GM10847 (cell line): ENCODE measurements around the gene ASCL4.

Source experiments
- POLR2A ChIP-seq: IDR thresholded peaks from 2 replicates; pipeline ENCODE4 v1.6.1; 2011; ENCODE audit not compliant: insufficient read length; ENCODE audit errors: extremely low read depth

The ASCL4 gene

DNA sequence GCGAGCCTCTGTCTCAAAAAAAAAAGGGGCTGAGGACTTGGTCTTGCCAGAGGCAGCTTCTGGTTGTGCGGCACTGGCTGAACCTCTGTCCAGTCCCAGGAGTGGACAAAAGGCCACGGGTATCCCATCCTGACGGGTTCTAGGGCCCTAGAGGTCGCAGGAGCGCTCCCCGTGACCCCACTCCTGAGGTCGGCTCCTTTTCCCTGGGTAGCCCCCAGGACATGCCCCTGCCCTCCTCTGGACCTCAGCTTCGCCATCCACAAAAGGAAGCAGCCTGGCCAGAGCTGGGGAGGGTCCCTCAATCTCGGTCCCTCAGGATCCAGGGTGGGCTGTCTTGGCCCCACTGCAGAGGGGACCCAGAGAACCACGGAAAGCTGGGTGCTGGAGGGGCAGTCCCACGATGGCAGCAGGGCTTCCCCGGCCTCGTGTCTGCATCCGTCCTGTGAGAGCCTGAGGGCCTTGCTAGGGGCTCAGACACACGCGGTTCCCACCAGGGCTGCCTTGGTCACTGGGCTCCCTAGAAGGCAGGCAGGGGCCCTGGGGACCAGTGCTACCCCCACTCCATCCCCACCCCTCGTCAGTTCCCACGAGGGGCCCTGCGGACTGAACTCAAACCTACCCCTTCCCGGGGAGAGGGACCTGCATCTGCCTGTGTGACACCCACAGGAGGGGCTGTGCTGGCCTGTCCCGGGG lies 31.1 kb downstream of the ASCL4 start:
- TF ChIP-seq POLR2A: no peak

DNA sequence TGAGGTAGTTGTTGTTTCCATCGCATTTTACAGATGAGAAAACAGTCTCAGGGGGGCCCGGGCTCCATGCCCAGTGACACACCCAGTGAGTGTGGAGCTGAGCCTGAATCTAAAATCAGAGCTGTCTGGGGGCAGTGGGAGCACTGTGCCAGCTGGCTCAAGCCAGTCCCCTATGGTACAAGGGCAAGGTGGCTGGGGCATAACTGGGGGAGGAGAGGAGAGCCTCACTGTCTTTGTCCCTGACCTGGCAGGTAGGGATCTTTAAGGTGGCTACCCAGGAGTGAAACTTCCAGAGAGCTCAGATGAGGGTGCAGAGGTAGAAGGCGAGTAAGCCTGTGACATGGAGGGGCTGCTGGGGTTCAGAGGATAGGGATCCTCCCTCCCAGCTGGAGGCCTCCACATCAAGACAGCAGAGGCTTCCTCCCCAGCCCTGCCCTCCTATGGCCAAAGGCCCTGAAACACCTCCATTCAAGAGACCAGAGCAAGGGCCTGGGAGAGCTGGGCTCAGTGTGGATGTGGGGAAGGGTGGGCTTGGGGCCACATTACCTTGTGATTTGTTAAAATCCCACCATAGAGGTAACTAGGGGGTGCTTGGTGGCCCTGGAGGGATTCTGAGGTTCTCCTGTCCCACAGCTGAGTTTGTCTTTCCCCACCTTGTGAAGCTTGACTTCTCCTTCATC lies 33.1 kb downstream of the ASCL4 start:
- TF ChIP-seq POLR2A: no peak

DNA sequence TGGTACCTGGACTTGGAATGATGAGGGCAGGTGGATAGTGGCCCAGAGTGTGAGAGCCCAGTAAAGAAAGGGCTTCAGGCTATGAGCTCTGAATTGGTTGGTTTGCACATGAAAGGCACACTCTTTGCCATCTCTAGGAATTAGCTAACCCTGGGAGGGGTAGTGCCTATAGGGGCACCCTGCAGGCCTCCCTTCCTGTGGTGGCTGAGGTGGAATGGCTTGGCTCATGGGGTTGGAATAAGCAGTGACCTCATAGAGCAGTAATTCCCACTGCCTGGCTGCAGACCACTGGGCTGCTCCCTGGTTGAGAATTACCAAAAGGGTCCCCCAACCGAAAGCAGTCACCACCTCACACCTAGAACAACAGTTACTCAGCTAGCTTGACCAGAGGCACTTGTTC lies 42.7 kb downstream of the ASCL4 start:
- TF ChIP-seq POLR2A: no peak

DNA sequence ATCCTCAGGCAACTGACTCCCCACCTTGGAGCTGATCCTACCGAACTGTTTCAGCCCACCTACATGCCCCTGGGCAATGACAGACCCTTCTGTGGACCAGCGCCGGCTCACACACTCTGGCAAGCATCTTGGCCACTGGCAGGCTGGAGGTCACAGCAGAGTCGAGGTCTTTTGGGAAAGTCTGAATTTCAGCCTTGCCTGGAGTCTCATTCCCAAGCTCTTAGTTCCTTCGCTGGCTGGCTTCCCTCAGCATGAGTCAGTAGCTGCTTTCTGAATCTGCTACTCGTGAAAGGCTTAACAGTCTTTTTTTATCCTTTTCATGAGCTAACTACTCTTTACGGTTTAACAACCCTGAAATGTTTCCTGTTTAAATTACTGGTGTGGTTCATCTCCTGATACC lies 44.5 kb downstream of the ASCL4 start:
- TF ChIP-seq POLR2A: no peak

DNA sequence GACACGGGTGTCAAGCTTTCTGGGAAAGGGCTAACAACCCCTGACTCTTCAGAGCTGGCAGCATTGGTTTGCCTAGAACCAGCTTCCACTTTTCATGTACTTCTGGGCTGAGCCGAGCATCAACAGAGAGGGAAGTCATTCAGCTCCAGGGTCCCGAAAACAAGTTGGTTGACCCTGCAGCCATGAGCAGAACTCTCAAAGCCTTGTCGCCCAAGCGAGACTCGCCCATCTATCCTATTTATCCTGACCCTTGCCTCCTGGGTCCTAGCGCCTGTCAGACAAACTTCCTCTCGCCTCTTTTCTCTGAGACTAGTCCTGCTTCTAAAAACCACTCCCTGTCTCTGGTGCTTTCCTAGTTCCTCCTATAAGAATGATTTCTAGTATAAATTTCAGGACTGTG lies 47.9 kb downstream of the ASCL4 start:
- no peak for TF ChIP-seq POLR2A
